GM23338 (cell line): ENCODE results near the gene GPR31.

ENCODE experiments used
- EZH2 ChIP-seq: fragments of 200-600 bp; sonication (generic); IDR thresholded peaks from one replicate; pipeline ENCODE4 v1.8.0; 2017; ENCODE audit warnings: antibody characterized with exemption, mild to moderate bottlenecking, low read depth; ENCODE audit not compliant: unreplicated experiment
- EZH2phosphoT487 ChIP-seq: fragments of 200-600 bp; sonication (generic); IDR thresholded peaks from one replicate; pipeline ENCODE4 v1.8.1; 2018; ENCODE audit warnings: antibody characterized with exemption; ENCODE audit not compliant: unreplicated experiment
- JUNB ChIP-seq: IDR thresholded peaks from one replicate; pipeline ENCODE4 v1.6.1; 2016; ENCODE audit warnings: antibody characterized with exemption; ENCODE audit not compliant: unreplicated experiment
- POLR2AphosphoS5 ChIP-seq: IDR thresholded peaks from 2 replicates; pipeline ENCODE4 v1.6.1; 2016; ENCODE audit warnings: antibody characterized with exemption, low read depth
- TF ChIP-seq, protein P1 (sequence below): IDR thresholded peaks from one replicate; pipeline ENCODE4 v1.6.1; 2018; ENCODE audit warnings: antibody characterized with exemption; ENCODE audit not compliant: unreplicated experiment
- TF ChIP-seq, protein P2 (sequence below), 2 experiments: fragments of 200-600 bp in 1 of 2; sonication (generic) in 1 of 2; conservative IDR thresholded peaks; 2 replicates each; pipeline versions ENCODE4 v1.5.1 to v1.6.1; 2016 to 2017; ENCODE audit warnings: antibody characterized with exemption in 2 of 2, low read depth in 2 of 2, mild to moderate bottlenecking in 2 of 2, moderate library complexity in 1 of 2
- TF ChIP-seq, protein P3 (sequence below): fragments of 250-450 bp; sonication (Bioruptor Pico); IDR thresholded peaks from 2 replicates; pipeline ENCODE4 v1.5.0; 2020; ENCODE audit warnings: mild to moderate bottlenecking, moderate library complexity

DNA sequence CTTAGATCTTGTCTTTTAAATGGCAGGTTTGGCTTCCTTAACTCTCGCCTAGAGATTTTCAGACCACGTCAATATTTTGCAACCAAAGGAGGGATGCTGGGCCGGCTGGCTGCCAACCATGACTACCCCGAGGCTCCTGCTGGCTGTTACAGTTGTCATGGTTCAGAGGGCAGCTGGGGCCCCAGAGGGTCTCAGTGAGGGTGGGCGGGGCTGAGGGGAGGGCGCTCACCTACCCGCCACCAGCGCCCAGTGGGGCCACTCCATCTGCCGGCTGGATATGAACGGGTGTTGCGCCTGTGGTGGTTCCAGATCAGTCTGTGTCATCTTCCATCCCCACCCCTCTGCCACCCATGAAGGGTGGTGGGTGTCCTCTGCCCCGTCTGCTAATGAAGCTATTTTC lies 12.3 kb downstream of the GPR31 start:
- no peak for TF ChIP-seq EZH2phosphoT487
- TF ChIP-seq, protein P1, sequence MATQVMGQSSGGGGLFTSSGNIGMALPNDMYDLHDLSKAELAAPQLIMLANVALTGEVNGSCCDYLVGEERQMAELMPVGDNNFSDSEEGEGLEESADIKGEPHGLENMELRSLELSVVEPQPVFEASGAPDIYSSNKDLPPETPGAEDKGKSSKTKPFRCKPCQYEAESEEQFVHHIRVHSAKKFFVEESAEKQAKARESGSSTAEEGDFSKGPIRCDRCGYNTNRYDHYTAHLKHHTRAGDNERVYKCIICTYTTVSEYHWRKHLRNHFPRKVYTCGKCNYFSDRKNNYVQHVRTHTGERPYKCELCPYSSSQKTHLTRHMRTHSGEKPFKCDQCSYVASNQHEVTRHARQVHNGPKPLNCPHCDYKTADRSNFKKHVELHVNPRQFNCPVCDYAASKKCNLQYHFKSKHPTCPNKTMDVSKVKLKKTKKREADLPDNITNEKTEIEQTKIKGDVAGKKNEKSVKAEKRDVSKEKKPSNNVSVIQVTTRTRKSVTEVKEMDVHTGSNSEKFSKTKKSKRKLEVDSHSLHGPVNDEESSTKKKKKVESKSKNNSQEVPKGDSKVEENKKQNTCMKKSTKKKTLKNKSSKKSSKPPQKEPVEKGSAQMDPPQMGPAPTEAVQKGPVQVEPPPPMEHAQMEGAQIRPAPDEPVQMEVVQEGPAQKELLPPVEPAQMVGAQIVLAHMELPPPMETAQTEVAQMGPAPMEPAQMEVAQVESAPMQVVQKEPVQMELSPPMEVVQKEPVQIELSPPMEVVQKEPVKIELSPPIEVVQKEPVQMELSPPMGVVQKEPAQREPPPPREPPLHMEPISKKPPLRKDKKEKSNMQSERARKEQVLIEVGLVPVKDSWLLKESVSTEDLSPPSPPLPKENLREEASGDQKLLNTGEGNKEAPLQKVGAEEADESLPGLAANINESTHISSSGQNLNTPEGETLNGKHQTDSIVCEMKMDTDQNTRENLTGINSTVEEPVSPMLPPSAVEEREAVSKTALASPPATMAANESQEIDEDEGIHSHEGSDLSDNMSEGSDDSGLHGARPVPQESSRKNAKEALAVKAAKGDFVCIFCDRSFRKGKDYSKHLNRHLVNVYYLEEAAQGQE = no peak
- TF ChIP-seq, protein P2, sequence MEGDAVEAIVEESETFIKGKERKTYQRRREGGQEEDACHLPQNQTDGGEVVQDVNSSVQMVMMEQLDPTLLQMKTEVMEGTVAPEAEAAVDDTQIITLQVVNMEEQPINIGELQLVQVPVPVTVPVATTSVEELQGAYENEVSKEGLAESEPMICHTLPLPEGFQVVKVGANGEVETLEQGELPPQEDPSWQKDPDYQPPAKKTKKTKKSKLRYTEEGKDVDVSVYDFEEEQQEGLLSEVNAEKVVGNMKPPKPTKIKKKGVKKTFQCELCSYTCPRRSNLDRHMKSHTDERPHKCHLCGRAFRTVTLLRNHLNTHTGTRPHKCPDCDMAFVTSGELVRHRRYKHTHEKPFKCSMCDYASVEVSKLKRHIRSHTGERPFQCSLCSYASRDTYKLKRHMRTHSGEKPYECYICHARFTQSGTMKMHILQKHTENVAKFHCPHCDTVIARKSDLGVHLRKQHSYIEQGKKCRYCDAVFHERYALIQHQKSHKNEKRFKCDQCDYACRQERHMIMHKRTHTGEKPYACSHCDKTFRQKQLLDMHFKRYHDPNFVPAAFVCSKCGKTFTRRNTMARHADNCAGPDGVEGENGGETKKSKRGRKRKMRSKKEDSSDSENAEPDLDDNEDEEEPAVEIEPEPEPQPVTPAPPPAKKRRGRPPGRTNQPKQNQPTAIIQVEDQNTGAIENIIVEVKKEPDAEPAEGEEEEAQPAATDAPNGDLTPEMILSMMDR (conservative IDR thresholded peaks at IDR 0.05; ENCODE audit: low read depth in 2 of 2) = no peak
- no peak for TF ChIP-seq JUNB
- TF ChIP-seq EZH2 = no peak
- TF ChIP-seq, protein P3, sequence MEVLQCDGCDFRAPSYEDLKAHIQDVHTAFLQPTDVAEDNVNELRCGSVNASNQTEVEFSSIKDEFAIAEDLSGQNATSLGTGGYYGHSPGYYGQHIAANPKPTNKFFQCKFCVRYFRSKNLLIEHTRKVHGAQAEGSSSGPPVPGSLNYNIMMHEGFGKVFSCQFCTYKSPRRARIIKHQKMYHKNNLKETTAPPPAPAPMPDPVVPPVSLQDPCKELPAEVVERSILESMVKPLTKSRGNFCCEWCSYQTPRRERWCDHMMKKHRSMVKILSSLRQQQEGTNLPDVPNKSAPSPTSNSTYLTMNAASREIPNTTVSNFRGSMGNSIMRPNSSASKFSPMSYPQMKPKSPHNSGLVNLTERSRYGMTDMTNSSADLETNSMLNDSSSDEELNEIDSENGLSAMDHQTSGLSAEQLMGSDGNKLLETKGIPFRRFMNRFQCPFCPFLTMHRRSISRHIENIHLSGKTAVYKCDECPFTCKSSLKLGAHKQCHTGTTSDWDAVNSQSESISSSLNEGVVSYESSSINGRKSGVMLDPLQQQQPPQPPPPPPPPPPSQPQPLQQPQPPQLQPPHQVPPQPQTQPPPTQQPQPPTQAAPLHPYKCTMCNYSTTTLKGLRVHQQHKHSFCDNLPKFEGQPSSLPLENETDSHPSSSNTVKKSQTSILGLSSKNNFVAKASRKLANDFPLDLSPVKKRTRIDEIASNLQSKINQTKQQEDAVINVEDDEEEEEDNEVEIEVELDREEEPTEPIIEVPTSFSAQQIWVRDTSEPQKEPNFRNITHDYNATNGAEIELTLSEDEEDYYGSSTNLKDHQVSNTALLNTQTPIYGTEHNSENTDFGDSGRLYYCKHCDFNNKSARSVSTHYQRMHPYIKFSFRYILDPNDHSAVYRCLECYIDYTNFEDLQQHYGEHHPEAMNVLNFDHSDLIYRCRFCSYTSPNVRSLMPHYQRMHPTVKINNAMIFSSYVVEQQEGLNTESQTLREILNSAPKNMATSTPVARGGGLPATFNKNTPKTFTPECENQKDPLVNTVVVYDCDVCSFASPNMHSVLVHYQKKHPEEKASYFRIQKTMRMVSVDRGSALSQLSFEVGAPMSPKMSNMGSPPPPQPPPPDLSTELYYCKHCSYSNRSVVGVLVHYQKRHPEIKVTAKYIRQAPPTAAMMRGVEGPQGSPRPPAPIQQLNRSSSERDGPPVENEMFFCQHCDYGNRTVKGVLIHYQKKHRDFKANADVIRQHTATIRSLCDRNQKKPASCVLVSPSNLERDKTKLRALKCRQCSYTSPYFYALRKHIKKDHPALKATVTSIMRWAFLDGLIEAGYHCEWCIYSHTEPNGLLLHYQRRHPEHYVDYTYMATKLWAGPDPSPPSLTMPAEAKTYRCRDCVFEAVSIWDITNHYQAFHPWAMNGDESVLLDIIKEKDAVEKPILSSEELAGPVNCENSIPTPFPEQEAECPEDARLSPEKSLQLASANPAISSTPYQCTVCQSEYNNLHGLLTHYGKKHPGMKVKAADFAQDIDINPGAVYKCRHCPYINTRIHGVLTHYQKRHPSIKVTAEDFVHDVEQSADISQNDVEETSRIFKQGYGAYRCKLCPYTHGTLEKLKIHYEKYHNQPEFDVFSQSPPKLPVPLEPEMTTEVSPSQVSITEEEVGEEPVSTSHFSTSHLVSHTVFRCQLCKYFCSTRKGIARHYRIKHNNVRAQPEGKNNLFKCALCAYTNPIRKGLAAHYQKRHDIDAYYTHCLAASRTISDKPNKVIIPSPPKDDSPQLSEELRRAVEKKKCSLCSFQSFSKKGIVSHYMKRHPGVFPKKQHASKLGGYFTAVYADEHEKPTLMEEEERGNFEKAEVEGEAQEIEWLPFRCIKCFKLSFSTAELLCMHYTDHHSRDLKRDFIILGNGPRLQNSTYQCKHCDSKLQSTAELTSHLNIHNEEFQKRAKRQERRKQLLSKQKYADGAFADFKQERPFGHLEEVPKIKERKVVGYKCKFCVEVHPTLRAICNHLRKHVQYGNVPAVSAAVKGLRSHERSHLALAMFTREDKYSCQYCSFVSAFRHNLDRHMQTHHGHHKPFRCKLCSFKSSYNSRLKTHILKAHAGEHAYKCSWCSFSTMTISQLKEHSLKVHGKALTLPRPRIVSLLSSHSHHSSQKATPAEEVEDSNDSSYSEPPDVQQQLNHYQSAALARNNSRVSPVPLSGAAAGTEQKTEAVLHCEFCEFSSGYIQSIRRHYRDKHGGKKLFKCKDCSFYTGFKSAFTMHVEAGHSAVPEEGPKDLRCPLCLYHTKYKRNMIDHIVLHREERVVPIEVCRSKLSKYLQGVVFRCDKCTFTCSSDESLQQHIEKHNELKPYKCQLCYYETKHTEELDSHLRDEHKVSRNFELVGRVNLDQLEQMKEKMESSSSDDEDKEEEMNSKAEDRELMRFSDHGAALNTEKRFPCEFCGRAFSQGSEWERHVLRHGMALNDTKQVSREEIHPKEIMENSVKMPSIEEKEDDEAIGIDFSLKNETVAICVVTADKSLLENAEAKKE (CRISPR knock-in tag) = no peak
- no peak for TF ChIP-seq POLR2AphosphoS5
